ENCODE results near the gene ATRN.
"Not testable (repeated sequence)": the region's sequence is repeated elsewhere in the genome, so short reads cannot be mapped to it uniquely, and the experiment has no call there.

ATRN gene

DNA sequence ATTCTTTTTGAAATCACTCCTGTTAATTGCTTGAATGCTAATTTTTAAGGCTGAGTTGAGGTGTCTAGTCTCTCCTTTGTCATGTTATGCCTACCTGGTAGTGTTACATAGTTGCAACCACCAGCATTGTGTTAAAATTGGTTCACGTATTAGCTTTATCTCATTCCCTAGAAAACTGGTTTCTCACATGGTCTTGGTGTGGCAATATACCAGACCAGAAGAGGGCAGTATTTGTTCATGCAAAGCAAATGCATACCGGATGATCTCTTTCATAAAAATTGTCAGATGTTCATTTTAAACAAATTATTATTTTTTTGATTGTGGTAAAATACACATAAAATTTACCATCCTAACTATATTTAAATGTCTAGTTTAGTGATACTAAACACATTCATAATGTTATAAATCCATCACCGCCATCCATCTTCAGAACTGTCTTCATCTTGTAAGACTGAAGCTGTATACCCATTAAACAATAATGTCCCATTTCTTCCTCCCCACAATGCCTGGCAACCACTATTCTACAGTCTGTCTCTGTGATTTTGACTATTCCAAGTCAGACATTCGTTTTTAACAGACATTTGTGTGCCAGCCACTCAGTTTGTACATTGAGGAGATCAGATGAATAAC, 92.8 kb downstream of the ATRN start:
- DNase-seq (ENCODE audit: low spot score), result peak; percentile 59

- no peak for DNase-seq (ENCODE audit: low spot score)
These were observed 95.0 kb downstream of the ATRN start for GRCh38 chr20:3565851-3566250.

DNA sequence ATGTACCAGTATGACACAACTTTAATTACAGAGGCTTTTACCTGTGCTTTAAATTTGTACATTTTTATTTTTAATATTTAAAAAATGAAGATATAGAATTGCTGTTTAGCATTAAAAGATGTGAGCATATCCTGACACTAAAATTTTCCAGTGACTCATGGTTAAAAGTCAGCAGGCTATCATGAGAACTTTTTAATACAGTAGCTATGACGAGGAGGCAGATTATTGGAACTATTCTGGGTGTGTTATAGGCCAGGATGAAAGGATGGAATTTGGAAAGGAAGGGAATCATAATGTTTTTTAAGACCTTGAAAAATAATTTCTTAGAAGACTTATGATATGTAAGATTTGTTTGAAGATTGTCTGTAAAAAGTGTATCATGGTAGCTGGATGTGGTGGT, 101.3 kb downstream of the ATRN start:
- no peak for DNase-seq (ENCODE audit: low spot score)

GRCh38 chr20:3576363-3576762, 105.5 kb downstream of the ATRN start:
- DNase-seq (ENCODE audit: low spot score), result no peak

GRCh38 chr20:3577366-3577765, 106.5 kb downstream of the ATRN start:
- no peak for DNase-seq (ENCODE audit: low spot score)

GRCh38 chr20:3580412-3580811, 109.6 kb downstream of the ATRN start:
- DNase-seq (ENCODE audit: low spot score), result no peak

DNA sequence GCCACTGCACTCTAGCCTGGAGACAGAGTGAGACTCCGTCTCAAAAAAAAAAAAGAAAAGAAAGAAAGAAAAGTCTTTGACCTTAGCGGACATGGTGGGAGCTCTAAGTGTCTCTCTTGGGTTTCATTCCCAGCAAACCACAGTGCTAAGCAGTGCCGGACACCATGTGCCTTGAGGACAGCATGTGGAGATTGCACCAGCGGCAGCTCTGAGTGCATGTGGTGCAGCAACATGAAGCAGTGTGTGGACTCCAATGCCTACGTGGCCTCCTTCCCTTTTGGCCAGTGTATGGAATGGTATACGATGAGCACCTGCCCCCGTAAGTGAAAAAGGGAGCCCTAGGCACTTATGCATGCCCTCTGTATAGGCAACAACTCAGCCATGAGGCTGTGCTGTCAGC, 112.9 kb downstream of the ATRN start:
- no peak for DNase-seq (ENCODE audit: low spot score)

- DNase-seq (ENCODE audit: low spot score), result no peak
These were observed 115.3 kb downstream of the ATRN start for GRCh38 chr20:3586093-3586492.

- DNase-seq (ENCODE audit: low spot score), result no peak
These were observed 119.3 kb downstream of the ATRN start for GRCh38 chr20:3590164-3590563.

GRCh38 chr20:3592931-3593330, 122.1 kb downstream of the ATRN start:
- DNase-seq (ENCODE audit: low spot score), result no peak

DNA sequence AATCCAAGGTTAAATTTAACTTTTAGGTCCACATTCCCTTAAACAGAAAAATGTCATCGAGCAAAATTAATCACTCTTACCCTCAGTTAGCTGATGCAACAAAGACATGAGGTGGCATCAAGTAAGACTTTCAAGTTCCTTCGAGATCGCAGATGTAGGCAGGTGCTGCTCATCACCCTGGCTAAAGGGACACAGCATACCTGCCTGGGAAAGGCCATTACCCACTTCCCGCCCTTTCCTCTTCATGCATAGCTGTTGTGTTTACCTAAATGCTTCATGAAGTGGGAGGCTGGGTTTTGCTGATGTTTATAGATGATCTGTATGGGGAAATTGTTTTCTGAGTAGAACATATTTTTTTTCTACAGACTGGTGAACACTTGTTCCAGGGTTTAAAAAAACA, 124.7 kb downstream of the ATRN start:
- no peak for DNase-seq (ENCODE audit: low spot score)

DNA sequence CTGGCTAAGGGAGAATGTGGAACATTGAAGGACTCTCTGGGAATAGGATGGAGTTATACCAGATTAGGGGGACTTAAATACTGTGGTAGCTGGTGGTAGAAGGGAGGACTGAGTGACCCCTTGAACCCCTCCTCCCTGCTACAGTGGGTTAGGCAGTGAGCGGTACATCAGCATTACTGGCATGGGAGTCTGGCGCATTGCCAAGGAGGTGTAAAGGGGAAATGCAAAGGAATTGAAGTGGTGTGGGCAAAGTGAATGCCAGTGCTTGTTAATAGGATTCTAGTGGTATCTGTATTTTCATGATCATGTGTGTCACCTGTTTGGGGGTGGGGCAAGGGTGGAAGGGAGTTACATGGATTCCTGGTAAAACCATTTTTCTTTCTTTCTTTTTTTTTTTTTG, 132.3 kb downstream of the ATRN start:
- DNase-seq (ENCODE audit: low spot score), result no peak

DNA sequence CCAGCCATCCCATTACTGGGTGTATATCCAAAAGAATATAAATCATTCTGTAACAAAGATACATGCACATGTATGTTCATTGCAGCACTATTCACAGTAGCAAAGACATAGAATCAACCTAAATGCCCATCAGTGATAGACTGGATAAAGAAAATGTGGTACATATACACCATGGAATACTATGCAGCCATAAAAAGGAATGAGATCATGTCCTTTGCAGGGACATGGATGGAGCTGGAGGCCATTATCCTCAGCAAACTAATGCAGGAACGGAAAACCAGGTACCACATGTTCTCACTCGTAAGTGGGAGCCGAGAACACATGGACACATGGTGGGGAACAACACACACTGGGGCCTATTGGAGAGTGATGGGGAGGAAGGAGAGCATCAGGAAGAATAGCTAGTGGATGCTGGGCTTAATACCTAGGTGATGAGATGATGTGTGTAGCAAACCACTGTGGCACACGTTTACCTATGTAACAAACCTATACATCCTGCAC, 134.6 kb downstream of the ATRN start:
- DNase-seq (ENCODE audit: low spot score), result not testable (repeated sequence)

DNA sequence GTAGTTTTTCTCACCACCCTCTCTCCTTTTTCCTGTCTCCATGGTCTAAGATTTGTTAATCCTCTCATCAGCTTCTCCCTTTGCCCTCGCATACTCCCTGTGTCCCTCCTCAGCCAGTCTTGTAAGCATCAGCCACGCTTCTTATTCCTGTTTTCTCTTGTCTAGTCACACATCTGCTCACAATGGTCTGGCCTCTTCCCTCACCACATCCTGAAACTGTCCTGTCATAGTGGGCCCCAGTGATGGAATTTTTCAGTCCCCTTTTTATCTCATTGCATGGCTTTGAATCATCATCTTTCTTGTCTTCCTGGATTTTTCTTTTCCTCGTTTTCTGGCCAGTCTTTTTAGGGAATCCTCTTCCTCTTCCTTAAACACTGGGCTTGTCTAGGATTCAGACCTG, 135.2 kb downstream of the ATRN start:
- DNase-seq (ENCODE audit: low spot score), result no peak

DNA sequence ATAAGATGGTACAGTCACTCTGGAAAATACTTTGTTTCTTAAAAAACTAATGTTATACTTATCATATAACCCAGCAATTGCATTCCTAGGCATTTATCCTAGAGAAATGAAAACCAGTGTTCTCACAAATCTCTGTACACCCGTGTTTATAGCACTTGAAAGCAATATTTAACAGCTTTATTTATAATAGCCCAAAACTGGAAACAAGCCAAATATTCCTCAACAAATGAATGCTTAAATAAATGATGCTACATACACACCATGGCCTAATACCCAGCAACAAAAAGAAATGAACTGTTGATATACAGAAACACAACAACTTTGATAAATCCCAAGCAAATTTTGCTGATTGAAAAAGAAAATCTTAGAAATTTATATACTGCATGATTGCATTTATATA, 141.1 kb downstream of the ATRN start:
- no peak for DNase-seq (ENCODE audit: low spot score)

- DNase-seq (ENCODE audit: low spot score), result no peak
These were observed 142.2 kb downstream of the ATRN start for GRCh38 chr20:3612795-3613572.

- no peak for DNase-seq (ENCODE audit: low spot score)
These were observed 143.1 kb downstream of the ATRN start for GRCh38 chr20:3613821-3614440.

DNA sequence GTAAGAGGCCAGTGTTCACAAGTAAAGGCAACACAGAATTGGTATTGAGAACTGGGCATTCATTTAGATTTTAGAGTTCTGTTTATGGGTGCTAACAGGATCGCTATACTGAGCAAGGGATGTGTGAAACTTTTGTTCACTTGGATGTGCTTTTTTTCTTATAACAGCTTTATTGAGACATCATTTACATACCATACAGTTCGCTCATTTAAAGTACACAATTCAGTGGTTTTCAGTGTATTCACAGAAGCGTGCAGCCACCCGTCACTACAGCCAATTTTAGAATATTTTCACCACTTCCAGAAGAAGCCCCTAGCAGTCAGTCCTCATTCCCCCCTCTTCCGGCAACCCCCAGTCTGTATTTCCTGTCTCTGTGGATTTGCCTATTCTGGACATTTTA, 143.6 kb downstream of the ATRN start:
- DNase-seq (ENCODE audit: low spot score), result no peak

GRCh38 chr20:3615171-3615840, 144.5 kb downstream of the ATRN start:
- not testable (repeated sequence) for DNase-seq (ENCODE audit: low spot score)

- DNase-seq (ENCODE audit: low spot score), result peak; percentile 25
These were observed 145.4 kb downstream of the ATRN start for GRCh38 chr20:3616250-3616649.

- no peak for DNase-seq (ENCODE audit: low spot score)
These were observed 150.3 kb downstream of the ATRN start for GRCh38 chr20:3621111-3621510.

- no peak for DNase-seq (ENCODE audit: low spot score)
These were observed 151.6 kb downstream of the ATRN start for GRCh38 chr20:3622406-3622805.

DNA sequence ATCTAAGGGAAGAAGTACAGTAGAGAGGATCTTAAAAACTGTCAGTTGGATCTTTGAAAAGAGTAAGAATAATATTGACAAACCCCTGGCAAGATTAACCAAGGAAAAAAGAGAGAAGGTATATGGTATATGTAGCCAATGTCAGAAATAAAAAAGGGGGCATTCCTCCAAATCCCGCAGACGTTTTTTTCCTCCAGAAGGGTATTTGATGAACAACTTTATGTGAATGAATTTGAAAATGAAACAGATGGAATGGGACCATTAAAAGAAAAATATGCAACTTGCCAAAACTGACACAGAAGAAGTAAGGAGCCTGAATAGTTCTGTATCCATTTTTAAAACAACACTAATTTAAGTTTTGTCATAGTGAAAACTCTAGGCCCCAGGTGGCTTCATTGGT, 156.7 kb downstream of the ATRN start:
- no peak for DNase-seq (ENCODE audit: low spot score)
